ENCODE measurements around the gene IGSF3. TPM values are rescaled to one million over a fixed set of nuclear protein-coding genes. Genes with fewer than 3 reads are reported as not detected.

IGSF3 gene
- total and polyA plus RNA-seq, 10 of the 15 experiments (the other 5 are each of a cell fraction or from before 2014, with no cell fraction given) = 1.4 to 18.0 (median 9.6) TPM

GRCh38 chr1:116557323-116557878, 110.1 kb downstream of the IGSF3 start (continued):
- TF ChIP-seq SMAD5 (IDR thresholded peaks at IDR 0.05; ENCODE audit: low read depth) = no peak
- peak; percentile 47 for TF ChIP-seq POLR2AphosphoS5 (IDR thresholded peaks at IDR 0.05; ENCODE audit: low read length)
- no peak for TF ChIP-seq CTCF (IDR thresholded peaks at IDR 0.05 in 2 of 3, conservative IDR thresholded peaks at IDR 0.05 in 1 of 3; ENCODE audit: control insufficient read depth in 2 of 3, extremely low read depth in 1 of 3, insufficient read depth in 1 of 3, low read depth in 3 of 3, low read length in 3 of 3)
- TF ChIP-seq IKZF1 (conservative IDR thresholded peaks at IDR 0.05) = no peak

- Histone ChIP-seq H3K4me1 (ENCODE audit: control insufficient read depth, insufficient read depth, low read length) (peaks cover 69% of the 10 kb centered on the region), H2AFZ (ENCODE audit: control insufficient read depth, low read depth, low read length) (no peak overlapping the region), H3K79me2 (ENCODE audit: control insufficient read depth, insufficient read depth, low read length) (peaks cover 98% of the 10 kb centered on the region), H4K20me1 (ENCODE audit: control insufficient read depth, insufficient read depth) (no peaks in the 10 kb centered on the region), H3K36me3 (ENCODE audit: control insufficient read depth in 2 of 2, insufficient read depth in 2 of 2, low read length in 1 of 2) (peaks cover 0 to 3% of the 10 kb centered on the region in 2 experiments; a peak in 1 of 4 replicates), H3K27me3 (replicated peaks in 1 of 2; ENCODE audit: control insufficient read depth in 2 of 2, insufficient read depth in 2 of 2, low read length in 1 of 2) (no peaks in the 10 kb centered on the region), H3K4me3 (0 out of 2 replicates have a peak overlapping the region, but pooled peaks have one; percentile 9), H3K9ac (ENCODE audit: control insufficient read depth, insufficient read depth, low read length) (peak overlapping the region; percentile 75), H3K27ac (ENCODE audit: control insufficient read depth, insufficient read depth) (peak overlapping the region; percentile 100), H3K4me2 (ENCODE audit: control insufficient read depth, insufficient read depth) (peak overlapping the region; percentile 84), H3K9me3 (replicated peaks; ENCODE audit: control insufficient read depth, insufficient read depth, low read length) (no peaks in the 10 kb centered on the region)
- RAD21 ChIA-PET (ENCODE audit: unreplicated experiment) = interaction anchor here (0.6 to 5.9 kb wide), 19 partner anchors 8 to 506 kb away, joined by 3 to 50 read pairs (median 4); partner anchors contain the start of genes CD58 and TTF2
- CTCF ChIA-PET = interaction anchor here (1.0 to 4.0 kb wide), 12 partner anchors 10 to 418 kb away, joined by 3 to 30 read pairs (median 5); no protein-coding TSS in a partner anchor
- SMC1A ChIA-PET (ENCODE audit: uncharacterized antibody, unreplicated experiment) = interaction anchor here (0.6 to 7.7 kb wide), 11 partner anchors 8 to 417 kb away, joined by 3 to 128 read pairs (median 11); no protein-coding TSS in a partner anchor
- BruUV-seq (replicated peaks) = no TSS peak
- in situ Hi-C loops (cut with MboI) = loop anchor here (25.0 kb wide), 1 partner anchor 1106 kb away; no protein-coding TSS in a partner anchor
- intact Hi-C loops (cut with micrococcal nuclease; ENCODE audit: unreplicated experiment) = loop anchor here (1.0 to 5.0 kb wide), 5 partner anchors 11 to 506 kb away; partner anchors contain the start of genes CD58 and TTF2
- DNase-seq (ENCODE audit: low read depth, low spot score) (peak; percentile 96), ATAC-seq (peak; percentile 70), FAIRE-seq (peak; percentile 77)
- WGBS (ENCODE audit: insufficient coverage, insufficient replicate concordance, low lambda C conversion rate, missing lambda C conversion rate) = 0% methylated on average over 6 of the region's 6 CpGs
- POLR2A ChIA-PET = interaction anchor here (0.7 to 5.9 kb wide), 13 partner anchors 9 to 503 kb away, joined by 3 to 95 read pairs (median 5); partner anchors contain the start of genes CD58 and TTF2
- peak in 1 of 2 experiments; percentile 91; a peak in 2 of 4 replicates for TF ChIP-seq ETV6 (conservative IDR thresholded peaks at IDR 0.05 in 1 of 2, IDR thresholded peaks at IDR 0.05 in 1 of 2; ENCODE audit: borderline replicate concordance in 1 of 2, low read depth in 1 of 2)
- no peak for TF ChIP-seq ELK1 (IDR thresholded peaks at IDR 0.05; ENCODE audit: low read depth, low read length)
- no peak for TF ChIP-seq ZNF274 (IDR thresholded peaks at IDR 0.05; ENCODE audit: insufficient read depth, insufficient read length)
- TF ChIP-seq EP300 (IDR thresholded peaks at IDR 0.05; ENCODE audit: borderline replicate concordance in 1 of 2, control insufficient read depth in 1 of 2, low read depth in 2 of 2, low read length in 2 of 2) = peak; percentile 80 to 96
- TF ChIP-seq SPI1 (IDR thresholded peaks at IDR 0.05; ENCODE audit: borderline replicate concordance, insufficient read depth, low read depth, low read length) = no peak
- TF ChIP-seq SMC3 (IDR thresholded peaks at IDR 0.05; ENCODE audit: borderline replicate concordance, low read length) = no peak
- no peak for TF ChIP-seq CHD4 (IDR thresholded peaks at IDR 0.05)
- no peak for TF ChIP-seq BMI1 (IDR thresholded peaks at IDR 0.05; ENCODE audit: borderline replicate concordance)
- TF ChIP-seq CEBPB (IDR thresholded peaks at IDR 0.05; ENCODE audit: borderline replicate concordance in 1 of 2, low read depth in 2 of 2, low read length in 2 of 2) = 0 out of 4 replicates have a peak, but pooled peaks of 1 of the 2 experiments have one; percentile 43
- TF ChIP-seq NRF1 (conservative IDR thresholded peaks at IDR 0.05; ENCODE audit: low read depth, low read length) = 0 out of 2 replicates have a peak, but pooled peaks have one; percentile 28
- TF ChIP-seq STAT1 (conservative IDR thresholded peaks at IDR 0.05) = peak; percentile 76; the same call in 1 of the 2 replicates
- TF ChIP-seq GATAD2B (conservative IDR thresholded peaks at IDR 0.05; ENCODE audit: low read depth) = no peak; the same call in 1 of the 2 replicates
Observed at GRCh38 chr1:116556289-116557006, 111.1 kb downstream of the IGSF3 start.
